ENCODE data around the gene NOTCH1. TPM values are rescaled to one million over a fixed set of nuclear protein-coding genes. Genes with fewer than 3 reads are reported as not detected.

The NOTCH1 gene
- total RNA-seq, 1 experiment from 2014 or later, result 17.7 TPM

DNA sequence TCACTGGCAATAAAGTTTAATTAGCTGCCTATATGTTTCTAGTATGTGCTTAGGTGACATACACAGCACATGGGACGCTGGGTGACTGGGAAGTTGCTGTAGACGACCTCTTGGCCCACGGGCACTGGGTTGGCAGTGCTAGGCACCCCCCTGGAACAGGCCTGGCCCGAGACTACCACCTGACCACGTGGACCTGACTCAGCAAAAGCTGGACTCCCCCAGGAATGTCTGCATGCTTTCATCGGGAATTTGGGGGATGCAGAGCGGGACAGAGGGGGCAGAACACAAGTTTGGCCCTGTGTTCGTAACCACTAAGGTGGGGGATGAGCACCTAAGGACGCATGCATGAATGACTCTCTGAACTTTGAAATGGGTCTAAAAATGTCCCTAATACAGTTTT is 89.6 kb downstream of the NOTCH1 start:
- H3K4me3 Mint-ChIP-seq (ENCODE audit: low read depth, unreplicated experiment), result no peak overlapping the region
- no peaks in the 10 kb centered on the region for H3K4me1 Mint-ChIP-seq (ENCODE audit: low read depth, unreplicated experiment)
- CTCF ChIA-PET, result no interaction called here
- intact Hi-C loops (cut with micrococcal nuclease; ENCODE audit: unreplicated experiment), result no loop called here
- H3K36me3 Mint-ChIP-seq (ENCODE audit: insufficient read depth, unreplicated experiment), result peaks cover 70% of the 10 kb centered on the region
- DNase-seq, result no peak
- H3K27ac Mint-ChIP-seq (ENCODE audit: unreplicated experiment), result no peak overlapping the region
- no TSS peak for BruUV-seq (replicated peaks)
- TF ChIP-seq, protein P1, sequence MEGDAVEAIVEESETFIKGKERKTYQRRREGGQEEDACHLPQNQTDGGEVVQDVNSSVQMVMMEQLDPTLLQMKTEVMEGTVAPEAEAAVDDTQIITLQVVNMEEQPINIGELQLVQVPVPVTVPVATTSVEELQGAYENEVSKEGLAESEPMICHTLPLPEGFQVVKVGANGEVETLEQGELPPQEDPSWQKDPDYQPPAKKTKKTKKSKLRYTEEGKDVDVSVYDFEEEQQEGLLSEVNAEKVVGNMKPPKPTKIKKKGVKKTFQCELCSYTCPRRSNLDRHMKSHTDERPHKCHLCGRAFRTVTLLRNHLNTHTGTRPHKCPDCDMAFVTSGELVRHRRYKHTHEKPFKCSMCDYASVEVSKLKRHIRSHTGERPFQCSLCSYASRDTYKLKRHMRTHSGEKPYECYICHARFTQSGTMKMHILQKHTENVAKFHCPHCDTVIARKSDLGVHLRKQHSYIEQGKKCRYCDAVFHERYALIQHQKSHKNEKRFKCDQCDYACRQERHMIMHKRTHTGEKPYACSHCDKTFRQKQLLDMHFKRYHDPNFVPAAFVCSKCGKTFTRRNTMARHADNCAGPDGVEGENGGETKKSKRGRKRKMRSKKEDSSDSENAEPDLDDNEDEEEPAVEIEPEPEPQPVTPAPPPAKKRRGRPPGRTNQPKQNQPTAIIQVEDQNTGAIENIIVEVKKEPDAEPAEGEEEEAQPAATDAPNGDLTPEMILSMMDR (IDR thresholded peaks at IDR 0.05; ENCODE audit: unreplicated experiment), result no peak
- H3K9me3 Mint-ChIP-seq (ENCODE audit: low read depth, unreplicated experiment), result no peaks in the 10 kb centered on the region
- no peaks in the 10 kb centered on the region for H3K27me3 Mint-ChIP-seq (ENCODE audit: unreplicated experiment)

- Mint-ChIP-seq H3K36me3 (ENCODE audit: insufficient read depth, unreplicated experiment) (peaks cover 69% of the 10 kb centered on the region), H3K9me3 (ENCODE audit: low read depth, unreplicated experiment) (no peaks in the 10 kb centered on the region), H3K4me3 (ENCODE audit: low read depth, unreplicated experiment) (no peak overlapping the region), H3K27ac (ENCODE audit: unreplicated experiment) (no peak overlapping the region), H3K4me1 (ENCODE audit: low read depth, unreplicated experiment) (no peaks in the 10 kb centered on the region), H3K27me3 (ENCODE audit: unreplicated experiment) (no peaks in the 10 kb centered on the region)
- no TSS peak for BruUV-seq (replicated peaks)
- intact Hi-C loops (cut with micrococcal nuclease; ENCODE audit: unreplicated experiment), result no loop called here
- CTCF ChIA-PET, result no interaction called here
- TF ChIP-seq, protein P1 (IDR thresholded peaks at IDR 0.05; ENCODE audit: unreplicated experiment), result no peak
- no peak for DNase-seq
Measured at GRCh38 chr9:136455043-136456002, 90.5 kb downstream of the NOTCH1 start.

DNA sequence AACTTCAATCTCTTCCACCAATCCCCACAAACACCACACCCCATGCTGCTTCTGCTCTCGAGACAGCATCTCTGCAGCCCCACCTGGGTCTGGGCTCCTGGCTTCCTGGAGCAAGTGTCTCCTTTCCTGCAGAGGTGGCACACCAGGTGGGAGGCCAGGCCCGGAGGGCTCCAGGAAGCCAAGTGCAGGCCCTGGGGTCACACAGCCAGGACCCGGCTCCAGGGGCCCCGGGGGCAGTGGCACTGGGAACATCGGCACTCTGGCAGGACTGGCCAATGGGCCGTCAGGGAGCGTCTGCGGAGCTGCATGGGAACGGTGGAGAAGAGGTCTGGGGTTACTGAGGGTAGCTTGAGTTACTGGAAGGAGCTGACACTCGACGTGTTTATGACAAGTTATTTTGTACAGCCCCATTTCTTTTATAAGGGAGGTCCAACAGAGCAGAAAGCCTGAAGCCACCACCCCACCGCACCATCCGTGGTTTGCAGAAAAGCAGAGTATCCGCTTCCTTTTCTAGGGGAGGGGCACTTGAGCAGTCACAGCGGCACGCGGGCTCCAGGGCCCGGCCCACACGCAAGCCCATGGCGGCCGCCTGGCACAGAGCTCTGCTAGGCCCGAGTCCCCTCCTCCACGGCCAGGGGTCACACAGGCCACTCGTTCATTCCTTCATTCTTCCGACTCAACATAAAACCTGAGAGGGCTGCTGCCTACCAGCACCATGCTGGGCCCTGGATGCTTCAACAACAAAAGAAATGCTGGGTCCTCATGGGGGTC is 91.6 kb downstream of the NOTCH1 start:
- Mint-ChIP-seq H3K9me3 (ENCODE audit: low read depth, unreplicated experiment) (no peaks in the 10 kb centered on the region), H3K27me3 (ENCODE audit: unreplicated experiment) (no peaks in the 10 kb centered on the region), H3K36me3 (ENCODE audit: insufficient read depth, unreplicated experiment) (peaks cover 67% of the 10 kb centered on the region), H3K27ac (ENCODE audit: unreplicated experiment) (no peak overlapping the region), H3K4me1 (ENCODE audit: low read depth, unreplicated experiment) (no peaks in the 10 kb centered on the region), H3K4me3 (ENCODE audit: low read depth, unreplicated experiment) (no peak overlapping the region)
- TF ChIP-seq, protein P1 (IDR thresholded peaks at IDR 0.05; ENCODE audit: unreplicated experiment), result no peak
- intact Hi-C loops (cut with micrococcal nuclease; ENCODE audit: unreplicated experiment), result no loop called here
- CTCF ChIA-PET, result no interaction called here
- no peak for DNase-seq
- BruUV-seq (replicated peaks), result no TSS peak

DNA sequence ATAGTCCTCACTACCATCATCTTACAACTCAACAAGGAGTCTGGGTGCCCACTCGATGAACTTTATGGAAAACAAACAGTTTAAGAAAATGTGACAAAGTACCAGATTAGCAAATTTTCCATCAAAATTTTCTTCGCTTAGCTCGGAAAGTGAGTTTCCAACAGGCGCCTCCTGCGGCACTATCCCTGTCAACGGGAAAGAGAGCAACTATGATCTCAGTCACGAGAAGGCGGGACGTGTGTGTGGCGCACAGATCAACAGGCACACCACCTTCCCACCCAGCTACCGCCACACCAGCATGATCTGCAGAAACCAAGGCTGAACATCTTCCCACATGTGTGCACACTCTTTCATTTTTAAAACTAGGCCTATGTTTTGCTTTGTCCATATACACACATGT is 92.5 kb downstream of the NOTCH1 start:
- Mint-ChIP-seq H3K27me3 (ENCODE audit: unreplicated experiment) (no peaks in the 10 kb centered on the region), H3K9me3 (ENCODE audit: low read depth, unreplicated experiment) (no peaks in the 10 kb centered on the region), H3K4me3 (ENCODE audit: low read depth, unreplicated experiment) (no peak overlapping the region), H3K27ac (ENCODE audit: unreplicated experiment) (no peak overlapping the region), H3K4me1 (ENCODE audit: low read depth, unreplicated experiment) (no peaks in the 10 kb centered on the region), H3K36me3 (ENCODE audit: insufficient read depth, unreplicated experiment) (peaks cover 63% of the 10 kb centered on the region)
- DNase-seq, result no peak
- CTCF ChIA-PET, result no interaction called here
- intact Hi-C loops (cut with micrococcal nuclease; ENCODE audit: unreplicated experiment), result no loop called here
- no TSS peak for BruUV-seq (replicated peaks)
- TF ChIP-seq, protein P1 (IDR thresholded peaks at IDR 0.05; ENCODE audit: unreplicated experiment), result no peak
